GM19025 (cell line): Measurements from ENCODE around the gene TMEM41A.

Source experiments
- ATAC-seq: cut with Tn5 transposase; IDR thresholded peaks from one replicate; pipeline ENCODE4 v1.9.1; 2021; ENCODE audit warnings: mild to moderate bottlenecking, low read depth, moderate library complexity; ENCODE audit not compliant: unreplicated experiment

The TMEM41A gene

DNA sequence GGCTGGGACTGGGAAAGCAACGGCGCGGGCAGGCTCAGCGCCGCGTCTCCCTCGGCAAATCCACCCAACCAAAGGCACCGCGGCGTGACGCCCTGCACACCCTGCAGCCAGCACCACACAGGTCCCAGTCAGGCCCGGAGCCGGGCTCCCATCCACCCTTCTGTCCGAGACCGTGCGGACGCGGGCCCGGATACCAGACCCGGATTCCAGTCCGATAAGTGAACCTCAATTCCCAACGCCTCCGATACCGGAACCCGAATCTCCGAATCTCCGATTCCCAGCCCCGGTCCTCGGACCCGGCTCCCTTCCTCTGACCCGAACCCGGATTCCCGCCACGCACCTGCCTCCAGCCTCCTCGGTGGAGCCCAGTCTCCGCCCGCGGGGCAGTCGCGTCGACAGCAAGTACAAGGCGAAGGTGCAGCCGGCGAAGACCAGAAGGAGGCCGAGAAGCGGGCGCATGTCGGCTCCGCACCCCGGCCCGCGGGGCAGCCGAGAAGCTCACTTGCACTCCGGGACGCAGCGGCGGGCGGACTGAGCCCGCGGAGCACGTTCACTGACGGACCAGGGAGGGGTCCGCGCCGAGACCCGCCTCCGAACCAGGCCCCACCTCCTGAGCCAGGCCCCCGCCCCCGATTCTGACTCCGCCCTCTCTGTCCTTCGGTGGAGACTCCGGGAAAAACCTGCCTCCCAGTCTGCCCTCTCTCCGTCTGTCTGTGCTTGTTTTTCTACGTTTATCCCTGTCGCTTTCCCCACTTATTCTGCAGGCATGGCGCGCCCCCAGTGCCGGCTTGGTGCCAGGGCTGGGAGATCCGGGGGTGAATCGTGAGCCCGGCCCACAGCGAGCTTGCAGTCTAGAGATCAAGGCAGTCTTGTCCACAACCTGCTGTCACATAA lies at the start of gene TMEM41A:
TSS of gene TMEM41A (minus strand) at position 533 of the 894 bp plus-strand sequence. CDS start at position 459, 74 bp downstream.
- peak; percentile 98 for ATAC-seq

DNA sequence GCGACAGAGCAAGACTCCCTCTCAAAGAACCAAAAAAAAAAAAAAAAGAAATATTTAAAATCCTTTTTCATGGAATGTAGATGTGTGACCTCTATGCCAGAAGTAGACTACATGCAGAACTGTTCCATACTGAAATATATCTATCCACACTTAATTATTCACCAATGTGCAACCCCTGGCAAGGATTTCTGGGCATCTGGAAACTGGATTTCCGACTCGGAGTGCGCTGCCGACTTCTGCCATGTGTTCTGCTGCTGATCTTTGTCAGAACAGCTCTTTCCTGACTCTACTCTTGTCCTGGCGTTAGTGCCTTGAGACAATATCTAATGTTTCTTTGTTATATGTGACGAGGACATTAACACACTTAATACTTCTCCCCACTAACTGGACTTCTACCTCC lies 41.9 kb upstream of the TMEM41A start:
- ATAC-seq = no peak

- ATAC-seq = no peak
Observed at GRCh38 chr3:185539934-185540333, 41.1 kb upstream of the TMEM41A start.

GRCh38 chr3:185537369-185537970 lies 38.6 kb upstream of the TMEM41A start:
- ATAC-seq = peak; percentile 99

DNA sequence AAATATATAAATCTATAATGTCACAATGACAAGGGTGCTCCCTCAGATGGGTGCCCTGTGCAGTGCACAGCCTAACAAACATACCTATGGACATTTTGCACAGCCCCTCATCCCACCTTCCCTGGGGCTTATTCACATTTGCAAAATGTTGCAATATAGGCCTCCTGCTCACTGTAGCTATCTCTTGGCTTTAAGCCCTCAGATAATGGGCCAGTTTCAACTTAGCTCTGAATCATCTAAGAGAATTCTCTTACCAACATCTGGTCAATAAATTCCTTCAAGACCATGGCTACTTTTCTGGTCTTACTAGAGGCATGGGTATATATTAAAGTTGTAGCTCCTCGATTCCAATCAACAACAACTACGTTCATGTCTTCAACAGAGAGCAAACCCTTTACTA lies 35.7 kb upstream of the TMEM41A start:
- ATAC-seq = no peak

GRCh38 chr3:185532901-185533300 lies 34.1 kb upstream of the TMEM41A start:
- ATAC-seq = no peak

- no peak for ATAC-seq
Observed at GRCh38 chr3:185530856-185531255, 32.0 kb upstream of the TMEM41A start.

- no peak for ATAC-seq
Observed at GRCh38 chr3:185528532-185528931, 29.7 kb upstream of the TMEM41A start.

- no peak for ATAC-seq
Observed at GRCh38 chr3:185527364-185527763, 28.5 kb upstream of the TMEM41A start.

- ATAC-seq = no peak
Observed at GRCh38 chr3:185526349-185526951, 27.6 kb upstream of the TMEM41A start.

DNA sequence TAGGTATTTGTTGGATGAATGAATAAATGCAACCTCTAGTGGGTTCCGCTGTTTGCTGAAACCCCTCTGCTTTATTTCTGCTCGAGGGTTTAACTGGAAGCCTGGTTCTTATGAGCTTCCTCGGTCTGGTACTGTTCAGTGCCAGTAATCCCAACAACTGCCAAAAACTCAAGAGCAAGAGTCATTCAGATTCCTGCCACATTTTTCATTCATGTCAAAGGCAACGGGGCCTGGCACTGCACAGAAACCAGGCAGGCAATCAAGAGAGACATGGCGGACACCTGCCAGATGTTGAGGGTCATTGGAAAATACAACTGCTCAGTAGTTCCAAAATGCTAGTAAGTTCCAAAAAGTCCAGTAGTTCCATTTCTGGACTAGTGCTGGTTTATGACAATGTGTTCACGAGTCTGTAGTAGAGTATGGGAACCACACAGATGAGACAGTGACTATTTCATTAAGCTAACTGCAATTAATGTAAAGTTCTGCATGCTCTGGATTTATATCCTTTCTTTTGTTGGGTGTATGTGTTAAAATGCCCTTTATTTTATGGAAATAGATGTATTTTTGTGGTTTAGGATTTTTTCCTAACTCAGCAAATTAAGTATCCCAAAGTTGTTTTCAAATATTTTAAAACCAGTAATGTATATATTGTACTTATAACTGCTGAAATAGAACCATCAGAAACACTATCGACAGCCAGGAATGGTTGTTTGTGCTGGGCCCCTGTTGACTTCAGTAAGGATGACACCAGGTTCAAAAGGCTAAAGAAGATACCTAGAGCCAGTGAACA lies 22.7 kb upstream of the TMEM41A start:
- no peak for ATAC-seq

GRCh38 chr3:185519021-185519420 lies 20.2 kb upstream of the TMEM41A start:
- no peak for ATAC-seq

DNA sequence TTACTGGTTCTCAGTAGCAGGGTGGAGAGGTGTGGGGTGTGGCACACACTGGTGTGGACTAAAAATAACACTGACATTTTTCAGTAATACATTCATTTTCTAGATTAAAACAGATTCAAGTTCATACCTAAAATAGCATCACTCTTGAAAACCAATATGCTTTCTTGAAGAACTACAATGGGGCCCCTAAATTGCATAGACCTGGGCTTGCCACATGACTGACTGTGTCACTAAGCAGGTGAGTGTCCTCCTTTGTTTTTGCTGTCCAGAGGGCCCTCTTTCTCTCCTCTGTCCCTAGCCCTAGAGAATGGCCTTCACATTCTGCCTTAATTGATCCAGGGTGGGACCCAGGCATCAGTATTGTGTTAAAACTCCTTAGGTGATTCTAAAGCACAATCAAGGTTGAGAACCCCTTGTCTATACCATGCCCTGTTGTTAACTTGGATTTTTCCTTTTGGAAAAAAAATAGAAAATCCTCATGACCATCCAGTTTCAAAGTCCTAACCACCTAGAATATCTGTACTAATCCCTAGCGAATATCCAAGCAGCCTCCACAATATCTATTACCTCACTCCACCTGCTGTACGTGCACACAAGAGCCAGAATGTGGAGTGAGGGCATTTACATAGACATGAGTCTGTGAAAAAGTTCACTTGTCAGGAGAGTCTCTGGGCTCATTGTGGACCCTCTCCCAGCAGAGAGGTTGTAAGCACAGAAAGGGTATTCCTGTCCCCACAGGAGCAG lies 18.7 kb upstream of the TMEM41A start:
- no peak for ATAC-seq

DNA sequence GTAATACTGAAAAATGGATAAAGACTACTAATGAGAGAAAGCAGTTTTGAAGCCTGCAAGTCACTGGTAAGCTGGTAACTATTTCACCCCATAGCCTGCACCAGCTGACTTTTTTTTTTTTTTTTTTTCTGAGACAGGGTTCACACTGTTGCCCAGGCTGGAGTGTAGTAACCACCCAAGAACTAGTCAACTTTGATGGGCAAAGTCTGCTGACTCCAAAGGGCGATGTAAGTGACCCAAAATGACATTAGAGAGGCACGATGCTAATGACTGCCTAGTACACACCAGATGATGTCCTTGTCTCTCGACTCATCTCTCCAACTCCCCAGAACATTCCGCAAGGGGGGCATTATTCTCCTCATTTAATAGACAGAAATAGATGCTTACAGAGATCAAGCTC lies 12.9 kb upstream of the TMEM41A start:
- ATAC-seq = no peak

DNA sequence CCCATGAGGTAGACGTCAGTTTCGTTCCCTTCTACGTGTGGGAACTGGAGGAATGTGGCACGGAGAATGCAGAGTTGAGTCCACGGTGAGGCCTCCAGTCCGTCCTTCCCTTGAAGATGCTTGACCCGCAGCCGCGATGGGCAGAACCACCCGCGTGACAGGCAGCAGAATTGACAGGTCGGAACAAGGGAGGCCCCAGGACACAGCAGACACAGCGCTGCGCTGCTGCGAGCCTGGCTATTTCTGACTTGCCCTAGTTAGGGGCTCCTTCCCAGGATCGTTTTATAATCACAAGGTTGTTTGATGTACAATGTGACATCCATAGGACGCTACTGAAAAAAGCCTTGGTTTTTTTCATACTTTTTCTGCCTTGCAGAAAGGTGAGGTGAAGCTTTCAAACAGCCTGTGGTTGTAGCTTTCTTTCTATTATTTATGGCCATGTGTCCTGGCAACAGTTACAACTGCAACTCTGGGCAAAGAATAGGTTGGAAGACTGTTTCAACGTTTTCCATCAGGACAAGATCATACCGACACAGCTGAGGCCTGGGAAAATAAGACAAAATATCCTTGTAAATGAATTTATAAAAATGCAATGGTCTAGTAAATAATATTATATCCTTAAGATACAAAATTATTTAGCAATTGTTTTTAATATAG lies 9.6 kb upstream of the TMEM41A start:
- ATAC-seq = no peak

DNA sequence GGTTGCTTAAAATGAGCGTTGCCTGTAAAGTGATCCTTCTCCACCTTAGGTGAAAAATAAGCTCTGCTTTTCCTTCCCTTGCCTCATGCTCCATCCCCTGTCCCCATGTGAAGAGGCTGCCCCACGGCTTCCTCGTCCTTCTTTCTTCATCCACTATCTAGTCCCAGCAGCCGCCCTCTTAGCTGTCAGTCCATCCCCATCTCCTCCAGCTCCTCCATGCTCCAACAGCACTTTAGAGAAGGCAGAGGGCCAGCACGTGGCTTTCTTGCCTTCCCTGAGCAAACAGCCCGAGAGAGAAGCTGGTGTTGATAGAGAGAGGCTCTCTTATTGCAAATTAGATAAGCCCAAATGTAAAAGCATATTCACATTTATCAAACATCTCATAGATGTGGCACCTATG lies 9.0 kb upstream of the TMEM41A start:
- no peak for ATAC-seq

- ATAC-seq = no peak
Observed at GRCh38 chr3:185504636-185505035, 5.8 kb upstream of the TMEM41A start.

- ATAC-seq = no peak
Observed at GRCh38 chr3:185503521-185503920, 4.7 kb upstream of the TMEM41A start.

DNA sequence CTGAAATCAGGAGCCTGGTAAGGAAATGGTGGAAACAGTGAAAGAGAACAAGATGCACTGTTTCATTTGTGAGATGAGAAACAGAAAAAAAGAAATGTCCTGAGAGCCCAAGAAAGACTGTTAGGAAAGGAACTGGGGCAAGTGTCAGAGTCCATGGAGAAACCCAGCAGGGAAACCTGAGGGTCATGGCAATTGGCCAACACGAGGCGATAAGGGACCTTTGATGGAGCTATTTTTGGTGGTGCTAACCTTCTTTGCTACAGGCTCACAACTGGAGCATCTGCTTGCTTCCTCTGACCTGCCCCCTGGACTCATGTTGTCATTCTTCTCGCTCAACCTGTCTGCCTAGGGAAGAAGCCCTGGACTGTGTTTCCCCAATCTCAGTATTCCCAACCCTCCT lies 4.2 kb upstream of the TMEM41A start:
- no peak for ATAC-seq

DNA sequence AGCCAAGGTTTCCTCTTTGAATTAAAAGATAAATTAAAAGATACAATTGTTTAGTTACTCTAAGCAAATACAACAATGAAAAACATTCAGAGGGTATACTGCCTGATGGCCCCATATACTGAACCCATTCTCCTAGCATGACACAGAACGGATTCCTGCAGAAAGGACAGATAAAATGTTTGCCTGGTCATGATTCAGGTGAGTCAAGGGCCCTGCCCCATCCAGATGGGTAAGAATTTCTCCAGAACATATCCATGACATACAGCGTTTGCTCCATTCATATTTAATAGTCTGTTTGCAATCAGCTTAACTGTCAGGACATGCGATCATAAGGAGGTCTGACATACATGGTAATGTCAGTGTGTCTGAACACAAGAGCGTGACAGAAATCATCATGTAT lies 8.6 kb downstream of the TMEM41A start:
- ATAC-seq = no peak
